Upper lobe of left lung (tissue), 6 donors: Measurements from ENCODE around the gene SLC4A2. TPM values are rescaled to one million over a fixed set of nuclear protein-coding genes. Genes with fewer than 3 reads are reported as not detected.
A peak's percentile ranks its signal among the peaks of the same experiment; 100 is the strongest.

Source experiments
- ATAC-seq, 2 donors: fragments of 200-7000 bp; cut with Tn5 transposase; one replicate each; pipeline ENCODE4 v1.9.1; 2022; ENCODE audit warnings: mild to moderate bottlenecking in 2 of 2, moderate library complexity in 2 of 2; ENCODE audit not compliant: low FRiP score in 2 of 2
- DNase-seq, 2 donors: peaks; one replicate each; pipeline ENCODE4 v3.0.0-alpha.2; 2019 to 2020
- H3K27ac ChIP-seq, 4 donors: fragments of 200-600 bp; sonication (generic); one replicate each; pipeline ENCODE4 v1.5.1; 2016 to 2019
- H3K27me3 ChIP-seq, 4 donors: fragments of 200-600 bp; sonication (generic); one replicate each; pipeline ENCODE4 v1.5.1; 2017 to 2019
- H3K36me3 ChIP-seq, 4 donors: fragments of 200-600 bp; sonication (generic); one replicate each; pipeline ENCODE4 v1.5.1; 2016 to 2019
- H3K4me1 ChIP-seq, 4 donors: fragments of 200-600 bp; sonication (generic); one replicate each; pipeline ENCODE4 v1.5.1; 2018 to 2019
- H3K4me3 ChIP-seq, 4 donors: fragments of 200-600 bp; sonication (generic); one replicate each; pipeline ENCODE4 v1.5.1; 2017 to 2019; ENCODE audit warnings: mild to moderate bottlenecking in 2 of 4, moderate library complexity in 1 of 4
- H3K9me3 ChIP-seq, 4 donors: fragments of 200-600 bp; sonication (generic); one replicate each; pipeline ENCODE4 v1.5.1; 2018 to 2019
- EP300 ChIP-seq, 4 donors: sonication (generic); formaldehyde crosslinking; IDR thresholded peaks; one replicate each; pipeline ENCODE4 v1.5.1; 2017; ENCODE audit warnings: antibody characterized with exemption in 4 of 4, control low read depth in 2 of 4
- POLR2A ChIP-seq, 4 donors: fragments of 450-650 bp; IDR thresholded peaks; one replicate each; pipeline ENCODE4 v1.5.1; 2016 to 2017; ENCODE audit warnings: antibody characterized with exemption in 4 of 4, mild to moderate bottlenecking in 2 of 4
- POLR2AphosphoS5 ChIP-seq, 2 donors: sonication (generic); formaldehyde crosslinking; IDR thresholded peaks; one replicate each; pipeline ENCODE4 v1.5.1; 2017; ENCODE audit warnings: antibody characterized with exemption in 2 of 2
- WGBS, 2 donors: methylation state at CpG; one replicate each; pipeline ENCODE4 v1.1.5; 2017 to 2018; 5-methylcytosine and 5-hydroxymethylcytosine counted together
- total RNA-seq, 6 donors: library from RNA; depleted of rRNA in 4 of 6; stranded (reverse); fragments of >200 nt in 4 of 6; gene quantifications; one replicate each; pipeline versions ENCODE4 v1.1.0 to v1.2.1, GENCODE V29; 2016 to 2021
- TF ChIP-seq, protein P1 (sequence below), 6 experiments: fragments of 450-650 bp in 4 of 6; fragments of 200-600 bp in 2 of 6; sonication (generic) in 2 of 6; IDR thresholded peaks; one replicate each; pipeline ENCODE4 v1.5.1; 2016 to 2019; ENCODE audit warnings: antibody characterized with exemption in 6 of 6
- donor health status: DM: no; HTN: no; CAD: no; lungs with moderate emphysema.
- donor health status: DM: no; HTN: yes; CAD: no; lungs with severe emphysema.

SLC4A2 gene
- total RNA-seq, 6 donors from 2014 or later: 88.4 to 312 (median 188) TPM

GRCh38 chr7:151017953-151018420, 41.4 kb upstream of the SLC4A2 start:
- WGBS, 2 donors: 5 to 8% methylated on average over 23 to 24 of the region's 34 CpGs
- no peaks in the 10 kb centered on the region for H3K9me3 ChIP-seq
- ATAC-seq: peak; percentile 68 to 79
- peak; percentile 57 to 96 for DNase-seq
- peaks cover 23 to 34% (median 31%) of the 10 kb centered on the region in 4 donors for H3K4me1 ChIP-seq
- no peak overlapping the region for H3K27ac ChIP-seq
- H3K4me3 ChIP-seq: peak overlapping the region in 3 of 4 donors; percentile 18 to 35 (median 35)
- no peak for TF ChIP-seq POLR2AphosphoS5 (IDR thresholded peaks at IDR 0.05)
- TF ChIP-seq, protein P1, sequence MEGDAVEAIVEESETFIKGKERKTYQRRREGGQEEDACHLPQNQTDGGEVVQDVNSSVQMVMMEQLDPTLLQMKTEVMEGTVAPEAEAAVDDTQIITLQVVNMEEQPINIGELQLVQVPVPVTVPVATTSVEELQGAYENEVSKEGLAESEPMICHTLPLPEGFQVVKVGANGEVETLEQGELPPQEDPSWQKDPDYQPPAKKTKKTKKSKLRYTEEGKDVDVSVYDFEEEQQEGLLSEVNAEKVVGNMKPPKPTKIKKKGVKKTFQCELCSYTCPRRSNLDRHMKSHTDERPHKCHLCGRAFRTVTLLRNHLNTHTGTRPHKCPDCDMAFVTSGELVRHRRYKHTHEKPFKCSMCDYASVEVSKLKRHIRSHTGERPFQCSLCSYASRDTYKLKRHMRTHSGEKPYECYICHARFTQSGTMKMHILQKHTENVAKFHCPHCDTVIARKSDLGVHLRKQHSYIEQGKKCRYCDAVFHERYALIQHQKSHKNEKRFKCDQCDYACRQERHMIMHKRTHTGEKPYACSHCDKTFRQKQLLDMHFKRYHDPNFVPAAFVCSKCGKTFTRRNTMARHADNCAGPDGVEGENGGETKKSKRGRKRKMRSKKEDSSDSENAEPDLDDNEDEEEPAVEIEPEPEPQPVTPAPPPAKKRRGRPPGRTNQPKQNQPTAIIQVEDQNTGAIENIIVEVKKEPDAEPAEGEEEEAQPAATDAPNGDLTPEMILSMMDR (IDR thresholded peaks at IDR 0.05): peak; percentile 87 to 94 (median 90)
- no peak for TF ChIP-seq EP300 (IDR thresholded peaks at IDR 0.05)
- TF ChIP-seq POLR2A (IDR thresholded peaks at IDR 0.05): no peak
- H3K27me3 ChIP-seq: peaks cover 0 to 34% (median 14%) of the 10 kb centered on the region in 4 donors
- peaks cover 0 to 5% (median 0%) of the 10 kb centered on the region in 4 donors for H3K36me3 ChIP-seq

GRCh38 chr7:151018421-151019129, 40.8 kb upstream of the SLC4A2 start:
- peak in 1 of 2 donors; percentile 8 for ATAC-seq

DNA sequence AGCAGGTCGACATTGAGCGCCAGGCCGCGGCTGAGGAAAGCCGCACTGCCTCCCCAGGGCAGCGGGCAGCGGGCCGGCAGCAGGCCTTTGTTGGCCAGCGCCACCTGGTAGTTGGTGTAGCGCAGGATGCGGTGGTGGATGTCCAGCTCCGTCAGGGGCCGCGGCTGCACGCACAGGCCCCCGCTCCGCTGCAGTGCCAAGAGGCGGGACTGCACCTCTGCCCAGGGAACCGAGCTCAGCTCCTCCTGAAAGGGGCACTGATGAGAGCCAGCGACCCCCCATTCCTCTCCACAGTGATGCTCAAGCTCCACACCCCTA, 40.3 kb upstream of the SLC4A2 start:
- no peaks in the 10 kb centered on the region for H3K36me3 ChIP-seq
- 25 to 67% methylated on average over 2 to 9 of the region's 20 CpGs for WGBS, 2 donors
- H3K27me3 ChIP-seq: peaks cover 0 to 23% (median 12%) of the 10 kb centered on the region in 4 donors
- H3K4me1 ChIP-seq: peaks cover 17 to 25% (median 21%) of the 10 kb centered on the region in 4 donors
- ATAC-seq: no peak
- H3K9me3 ChIP-seq: no peaks in the 10 kb centered on the region
- no peak overlapping the region for H3K27ac ChIP-seq
- TF ChIP-seq, protein P1 (IDR thresholded peaks at IDR 0.05): no peak
- TF ChIP-seq POLR2A (IDR thresholded peaks at IDR 0.05): no peak
- no peak for TF ChIP-seq EP300 (IDR thresholded peaks at IDR 0.05)
- no peak for TF ChIP-seq POLR2AphosphoS5 (IDR thresholded peaks at IDR 0.05)
- peak overlapping the region in 3 of 4 donors; percentile 18 to 35 (median 35) for H3K4me3 ChIP-seq
- no peak for DNase-seq

More at GRCh38 chr7:151018421-151019129, 40.8 kb upstream of the SLC4A2 start:
- peaks cover 0 to 28% (median 14%) of the 10 kb centered on the region in 4 donors for H3K27me3 ChIP-seq
- H3K27ac ChIP-seq: no peak overlapping the region
- H3K4me3 ChIP-seq: peak overlapping the region in 3 of 4 donors; percentile 18 to 35 (median 35)
- H3K9me3 ChIP-seq: no peaks in the 10 kb centered on the region
- DNase-seq: peak in 1 of 2 donors; percentile 91
- TF ChIP-seq, protein P1 (IDR thresholded peaks at IDR 0.05): no peak
- TF ChIP-seq POLR2AphosphoS5 (IDR thresholded peaks at IDR 0.05) (no peak), EP300 (IDR thresholded peaks at IDR 0.05) (no peak), POLR2A (IDR thresholded peaks at IDR 0.05) (no peak)
- H3K36me3 ChIP-seq: peaks cover 0 to 4% (median 0%) of the 10 kb centered on the region in 4 donors
- peaks cover 19 to 29% (median 25%) of the 10 kb centered on the region in 4 donors for H3K4me1 ChIP-seq
- 2 to 6% methylated on average over 8 to 36 of the region's 82 CpGs for WGBS, 2 donors

GRCh38 chr7:151020231-151020630, 39.2 kb upstream of the SLC4A2 start:
- no peak for DNase-seq
- no peaks in the 10 kb centered on the region for H3K9me3 ChIP-seq
- no peak for ATAC-seq
- no peak for TF ChIP-seq EP300 (IDR thresholded peaks at IDR 0.05)
- TF ChIP-seq, protein P1 (IDR thresholded peaks at IDR 0.05): no peak
- TF ChIP-seq POLR2A (IDR thresholded peaks at IDR 0.05): no peak
- TF ChIP-seq POLR2AphosphoS5 (IDR thresholded peaks at IDR 0.05): no peak
- H3K36me3 ChIP-seq: no peaks in the 10 kb centered on the region
- H3K27ac ChIP-seq: no peak overlapping the region
- WGBS, 2 donors: 65 to 70% methylated on average over 7 of the region's 7 CpGs
- H3K4me3 ChIP-seq: no peak overlapping the region
- peaks cover 0 to 22% (median 12%) of the 10 kb centered on the region in 4 donors for H3K27me3 ChIP-seq
- peaks cover 17 to 21% (median 19%) of the 10 kb centered on the region in 4 donors for H3K4me1 ChIP-seq
